Endothelial cell (in vitro differentiated cells): ENCODE measurements around the gene MAGEA2. TPM values are rescaled to one million over a fixed set of nuclear protein-coding genes. Genes with fewer than 3 reads are reported as not detected.
A peak's percentile ranks its signal among the peaks of the same experiment; 100 is the strongest.
"Not testable (repeated sequence)": the region's sequence is repeated elsewhere in the genome, so short reads cannot be mapped to it uniquely, and the experiment has no call there.

Experiments
- DNase-seq: peaks from one replicate; pipeline ENCODE4 v3.0.0; 2021; ENCODE audit warnings: low spot score
- H3K27ac Mint-ChIP-seq: one replicate; pipeline ENCODE4 v1.8.0; 2021; ENCODE audit warnings: mixed read lengths, inconsistent platforms; ENCODE audit not compliant: unreplicated experiment
- H3K27me3 Mint-ChIP-seq: one replicate; pipeline ENCODE4 v1.8.0; 2021; ENCODE audit warnings: mild to moderate bottlenecking, moderate library complexity, mixed read lengths, inconsistent platforms; ENCODE audit not compliant: unreplicated experiment
- H3K36me3 Mint-ChIP-seq: one replicate; pipeline ENCODE4 v1.8.0; 2021; ENCODE audit warnings: mild to moderate bottlenecking, low read depth, mixed read lengths, inconsistent platforms; ENCODE audit not compliant: unreplicated experiment
- H3K4me1 Mint-ChIP-seq: one replicate; pipeline ENCODE4 v1.8.0; 2021; ENCODE audit warnings: mild to moderate bottlenecking, mixed read lengths, inconsistent platforms; ENCODE audit not compliant: unreplicated experiment
- H3K4me3 Mint-ChIP-seq: one replicate; pipeline ENCODE4 v1.8.0; 2021; ENCODE audit warnings: mild to moderate bottlenecking, mixed read lengths, inconsistent platforms; ENCODE audit not compliant: unreplicated experiment
- H3K9me3 Mint-ChIP-seq: one replicate; pipeline ENCODE4 v1.8.0; 2021; ENCODE audit warnings: mixed read lengths, inconsistent platforms; ENCODE audit not compliant: unreplicated experiment
- CTCF ChIP-seq: fragments of 200-600 bp; sonication (generic); IDR thresholded peaks from one replicate; pipeline ENCODE4 v1.5.0; 2021; ENCODE audit warnings: antibody characterized with exemption; ENCODE audit not compliant: unreplicated experiment
- total RNA-seq: library from RNA; stranded (reverse); fragmentation: NEBNext Ultra II Directional; extraction: Animal tissue kit (Norgen Biotek cat#: 25700); gene quantifications from one replicate; pipeline ENCODE4 v1.2.1, GENCODE V29; 2021; ENCODE audit not compliant: unreplicated experiment

The MAGEA2 gene
- total RNA-seq, 1 donor from 2014 or later = 3.5 TPM

GRCh38 chrX:152738560-152738959 is 15.1 kb downstream of the MAGEA2 start:
- DNase-seq = no peak
- Mint-ChIP-seq H3K27me3 (peaks cover 2% of the 10 kb centered on the region), H3K27ac (no peak overlapping the region), H3K36me3 (no peaks in the 10 kb centered on the region), H3K4me1 (no peaks in the 10 kb centered on the region), H3K9me3 (no peaks in the 10 kb centered on the region), H3K4me3 (no peak overlapping the region)
- no peak for TF ChIP-seq CTCF

- DNase-seq, H3K27me3 Mint-ChIP-seq, H3K4me3 Mint-ChIP-seq, H3K27ac Mint-ChIP-seq, H3K36me3 Mint-ChIP-seq, H3K4me1 Mint-ChIP-seq, H3K9me3 Mint-ChIP-seq: not testable (repeated sequence)
Measured at GRCh38 chrX:152736528-152736927, 17.1 kb downstream of the MAGEA2 start.

- H3K4me3 Mint-ChIP-seq = no peak overlapping the region
- no peak for DNase-seq
- H3K4me1 Mint-ChIP-seq = no peaks in the 10 kb centered on the region
- no peaks in the 10 kb centered on the region for H3K9me3 Mint-ChIP-seq
- no peaks in the 10 kb centered on the region for H3K36me3 Mint-ChIP-seq
- peaks cover 2% of the 10 kb centered on the region for H3K27me3 Mint-ChIP-seq
- no peak for TF ChIP-seq CTCF
- H3K27ac Mint-ChIP-seq = no peak overlapping the region
Measured at GRCh38 chrX:152735860-152736511, 17.7 kb downstream of the MAGEA2 start.

- Mint-ChIP-seq H3K27ac (no peak overlapping the region), H3K9me3 (no peaks in the 10 kb centered on the region), H3K4me1 (no peaks in the 10 kb centered on the region), H3K36me3 (no peaks in the 10 kb centered on the region), H3K4me3 (no peak overlapping the region), H3K27me3 (peaks cover 2% of the 10 kb centered on the region)
- TF ChIP-seq CTCF = no peak
- no peak for DNase-seq
Measured at GRCh38 chrX:152735101-152735500, 18.5 kb downstream of the MAGEA2 start.

GRCh38 chrX:152734143-152734858 is 19.3 kb downstream of the MAGEA2 start:
- not testable (repeated sequence) for H3K27me3 Mint-ChIP-seq, H3K4me1 Mint-ChIP-seq, H3K9me3 Mint-ChIP-seq, H3K27ac Mint-ChIP-seq, H3K36me3 Mint-ChIP-seq, DNase-seq, H3K4me3 Mint-ChIP-seq

- Mint-ChIP-seq H3K9me3 (no peaks in the 10 kb centered on the region), H3K27me3 (peaks cover 2% of the 10 kb centered on the region), H3K36me3 (no peaks in the 10 kb centered on the region), H3K27ac (no peak within 1 kb of the TSS), H3K4me3 (peak within 1 kb of the TSS; percentile 31), H3K4me1 (no peaks in the 10 kb centered on the region)
- no peak for TF ChIP-seq CTCF
- DNase-seq = no peak
Measured at GRCh38 chrX:152733261-152733975, 20.2 kb downstream of the MAGEA2 start, which contains the start of the genes CSAG1 and MAGEA12. Gene CSAG1 (minus strand): TSS chrX:152733721. CDS start chrX:152732460, 1,261 bp downstream. Gene MAGEA12 (plus strand): TSS chrX:152733757. CDS start chrX:152736162, 2,405 bp downstream.
